T-helper 1 cell treated with Interleukin-12 subunit alpha and Interleukin-12 subunit beta and Interleukin-4 antibody, amounts not matched to agents 30 ng/mL and 1 ng/mL, for 36 hours (primary cell): ENCODE data around the gene TCTN1. TPM values are rescaled to one million over a fixed set of nuclear protein-coding genes. Genes with fewer than 3 reads are reported as not detected.
"Not testable (repeated sequence)": the region's sequence is repeated elsewhere in the genome, so short reads cannot be mapped to it uniquely, and the experiment has no call there.

Experiments used
- intact Hi-C: fragments of 100-400 bp; cut with micrococcal nuclease; formaldehyde crosslinking; loops from one replicate; pipeline ENCODE4 v1.15.1; 2024
- total RNA-seq: library from RNA; stranded (reverse); gene quantifications from 2 replicates; pipeline ENCODE4 v1.2.3, GENCODE V29; 2022

Gene TCTN1
- total RNA-seq, 1 donor from 2014 or later = 4.2 TPM

DNA sequence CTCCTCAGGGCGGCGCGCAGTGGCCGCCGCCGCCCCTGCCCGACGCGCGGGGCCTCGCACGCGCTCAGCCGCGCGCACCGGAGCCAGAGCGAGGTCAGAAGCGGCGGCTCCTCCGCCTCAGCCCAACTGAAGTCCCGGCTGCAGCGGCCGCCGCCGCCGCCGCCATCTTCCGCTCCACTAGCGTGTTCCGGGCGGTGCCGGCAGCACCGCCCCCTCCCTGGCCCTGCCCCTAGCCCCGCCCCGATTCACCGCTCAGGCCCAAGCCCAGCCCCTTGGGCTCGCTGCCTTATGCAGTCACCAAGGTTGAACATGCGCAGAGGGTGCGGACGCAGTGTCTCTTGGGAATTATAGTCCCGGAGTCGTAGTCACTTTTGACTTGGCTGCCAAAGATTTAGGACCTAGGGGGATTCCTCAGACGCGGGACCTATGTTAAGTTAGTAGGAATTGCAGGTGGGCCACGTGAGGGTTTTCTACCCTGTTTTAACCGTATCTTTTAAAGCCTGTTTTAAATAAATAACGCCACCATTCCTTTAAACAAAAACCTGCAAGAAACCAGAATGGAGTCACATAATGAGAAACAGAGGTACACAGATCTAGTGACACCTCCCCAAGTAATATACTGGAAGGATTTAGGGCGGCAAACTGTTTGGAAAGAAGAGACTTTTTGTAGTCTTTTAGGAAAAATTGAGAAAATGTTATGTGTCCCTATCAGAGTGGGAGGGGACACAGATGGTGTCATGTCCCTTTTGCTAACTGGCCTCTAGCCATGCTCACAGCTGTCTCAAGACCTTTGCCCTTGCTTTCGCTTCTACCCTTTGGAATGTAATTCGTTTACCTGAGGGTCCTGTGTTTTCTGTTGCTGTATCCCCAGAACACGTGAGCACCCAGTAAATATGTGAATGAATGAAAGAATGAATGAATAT, 30.5 kb upstream of the TCTN1 start, which contains the start of gene PPTC7:
PPTC7 (minus strand) TSS at position 182 of the 923 bp plus-strand sequence. CDS start 287 bp downstream, outside the sequence.
- intact Hi-C loops = loop anchor here (1.0 to 10.0 kb wide), 13 partner anchors 8 to 851 kb away; partner anchors contain the start of genes ANAPC7, ANKRD13A, ATP2A2 and FAM216A

DNA sequence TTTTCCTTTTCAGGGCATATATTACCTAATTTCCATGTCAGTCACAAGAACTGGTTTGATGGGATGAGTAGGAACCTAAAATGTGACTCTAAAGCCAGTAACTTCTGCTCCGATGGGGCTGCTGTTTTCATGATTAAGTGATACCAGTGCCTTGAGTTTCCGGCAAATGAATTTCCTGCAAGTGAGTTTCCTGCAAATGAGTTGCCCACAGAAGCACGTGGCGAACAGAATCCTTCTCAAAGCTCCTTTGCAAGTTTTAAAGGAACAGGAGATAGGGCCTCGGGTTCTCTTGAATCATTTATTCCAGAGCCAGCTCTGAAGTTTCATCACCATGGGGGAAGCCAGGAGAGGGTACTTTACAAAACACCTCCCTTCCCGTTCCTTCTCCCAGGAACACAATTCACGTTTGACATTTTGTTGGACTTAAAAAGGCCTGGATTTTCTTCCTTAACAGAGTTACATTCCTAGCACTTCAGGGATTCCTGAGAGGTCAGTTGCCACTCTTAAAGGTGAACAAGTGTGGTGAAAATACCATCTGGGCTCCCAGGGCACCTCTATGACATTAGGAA, 28.6 kb upstream of the TCTN1 start:
- intact Hi-C loops = loop anchor here (10.0 kb wide), 3 partner anchors 511 to 849 kb away; partner anchors contain the start of genes ANKRD13A and GIT2

- intact Hi-C loops = loop anchor here (10.0 kb wide), 3 partner anchors 512 to 848 kb away; partner anchors contain the start of genes ANKRD13A and GIT2
Measured at GRCh38 chr12:110587102-110587501, 26.8 kb upstream of the TCTN1 start.

GRCh38 chr12:110590059-110590458, 23.9 kb upstream of the TCTN1 start:
- intact Hi-C loops = loop anchor here (2.0 kb wide), 1 partner anchor 37 kb away; no protein-coding TSS in a partner anchor

DNA sequence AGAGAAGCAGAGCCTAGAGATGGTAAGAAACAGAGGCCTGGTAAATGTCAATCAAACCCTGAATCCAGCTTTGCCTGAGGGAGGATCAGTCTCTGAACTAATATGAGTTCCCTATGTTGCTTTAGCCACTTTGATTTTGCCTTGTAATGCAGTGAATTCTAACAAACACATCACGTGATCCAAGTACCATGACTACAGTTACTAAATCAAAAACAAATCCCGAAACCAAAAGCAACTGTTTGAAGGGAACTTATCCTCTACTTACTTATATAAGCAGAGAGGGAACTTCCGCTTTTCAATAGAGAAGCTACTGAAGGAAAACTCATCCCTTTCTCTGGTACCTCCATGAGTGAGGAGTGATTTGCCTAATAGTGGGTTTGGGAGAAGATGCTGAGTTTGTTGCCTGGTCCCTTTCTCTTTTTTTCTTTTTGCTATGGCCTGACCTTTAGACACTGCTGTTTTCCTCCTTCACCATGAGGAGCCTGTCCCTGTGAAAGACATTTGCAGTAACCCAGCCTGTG, 23.1 kb upstream of the TCTN1 start:
- intact Hi-C loops = loop anchor here (1.0 to 2.0 kb wide), 3 partner anchors 8 to 38 kb away; partner anchors contain the start of gene PPTC7

DNA sequence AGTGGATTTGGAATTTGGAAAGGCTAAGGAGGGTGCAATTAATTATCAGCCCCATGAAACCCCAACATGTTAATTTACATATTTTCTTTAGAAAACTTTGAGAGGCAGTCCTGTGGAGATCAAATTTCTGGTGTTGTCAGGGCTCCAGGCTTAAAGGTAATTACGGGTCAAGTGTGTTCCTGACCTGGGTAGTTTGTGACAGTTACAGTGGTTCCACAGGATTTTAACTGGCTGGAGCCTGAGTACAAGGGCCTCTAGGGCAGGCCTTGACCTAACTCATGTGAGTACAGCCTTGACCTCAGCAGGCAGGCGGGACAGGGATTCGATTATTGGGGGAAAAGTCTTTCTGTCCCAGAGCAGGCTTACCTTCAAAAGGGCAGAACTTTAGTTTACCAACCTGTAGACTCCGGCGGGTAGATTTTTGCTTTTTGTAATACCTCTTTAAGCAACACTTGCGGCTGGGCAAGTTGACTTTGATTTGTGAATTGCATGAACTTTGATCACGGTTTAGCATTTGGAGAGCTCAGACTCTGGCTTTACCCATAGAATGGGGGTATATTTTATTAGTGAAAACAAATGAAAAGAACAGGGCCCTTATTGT, 22.4 kb upstream of the TCTN1 start:
- intact Hi-C loops = loop anchor here (1.0 to 2.0 kb wide), 3 partner anchors 8 to 39 kb away; partner anchors contain the start of gene PPTC7

- intact Hi-C loops = no loop called here
Measured at GRCh38 chr12:110592078-110592477, 21.9 kb upstream of the TCTN1 start.

DNA sequence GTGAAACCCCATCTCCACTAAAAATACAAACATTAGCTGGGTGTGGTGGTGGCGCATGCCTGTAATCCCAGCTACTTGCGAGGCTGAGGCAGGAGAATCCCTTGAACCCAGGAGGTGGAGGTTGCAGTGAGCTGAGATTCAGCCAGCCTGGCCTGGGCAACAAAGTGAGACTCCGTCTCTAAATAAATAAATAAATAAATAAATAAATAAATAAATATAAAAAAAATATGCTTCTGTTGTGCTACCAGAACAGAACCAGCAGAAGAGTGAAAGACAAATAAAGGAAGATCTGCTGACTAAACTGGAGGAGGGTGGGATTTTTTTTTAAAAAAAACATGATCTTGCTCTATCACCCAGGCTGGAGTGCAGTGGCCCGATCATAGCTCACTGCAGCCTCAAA, 21.0 kb upstream of the TCTN1 start:
- intact Hi-C loops = not testable (repeated sequence)

DNA sequence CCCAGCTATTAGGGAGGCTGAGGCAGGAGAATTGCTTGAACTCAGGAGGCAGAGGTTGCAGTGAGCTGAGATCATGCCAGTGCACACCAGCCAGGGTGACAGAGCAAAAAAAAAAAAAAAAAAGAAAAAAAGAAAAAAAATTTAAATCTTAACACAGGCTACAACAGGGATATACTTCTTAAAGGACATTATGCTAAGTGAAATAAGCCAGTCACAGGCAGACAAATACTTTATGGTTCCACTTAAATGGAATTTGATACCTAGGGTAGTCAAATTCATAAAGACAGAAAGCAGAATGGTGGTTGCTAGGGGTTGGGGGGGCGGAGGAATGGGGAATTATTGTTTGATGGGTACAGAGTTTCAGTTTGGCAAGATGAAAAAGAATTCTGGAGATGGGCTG, 16.0 kb upstream of the TCTN1 start:
- intact Hi-C loops = no loop called here

DNA sequence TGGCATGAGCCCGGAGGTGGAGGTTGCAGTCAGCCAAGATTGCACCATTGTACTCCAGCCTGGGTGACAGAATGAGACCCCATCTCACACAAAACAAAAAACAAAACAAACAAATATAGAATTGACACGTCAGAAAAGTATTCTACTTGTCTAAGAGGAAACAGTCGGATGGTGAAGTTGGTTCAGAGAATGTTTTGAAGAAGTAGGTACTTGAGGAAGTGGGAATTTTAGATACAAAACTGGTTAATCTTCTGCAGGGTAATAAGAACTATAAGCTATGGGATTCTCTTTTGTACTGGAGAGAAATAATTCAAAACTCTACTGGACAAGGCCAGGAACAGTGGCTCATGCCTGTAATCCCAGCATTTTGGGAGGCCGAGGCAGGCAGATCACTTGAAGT, 14.6 kb upstream of the TCTN1 start:
- intact Hi-C loops = no loop called here

DNA sequence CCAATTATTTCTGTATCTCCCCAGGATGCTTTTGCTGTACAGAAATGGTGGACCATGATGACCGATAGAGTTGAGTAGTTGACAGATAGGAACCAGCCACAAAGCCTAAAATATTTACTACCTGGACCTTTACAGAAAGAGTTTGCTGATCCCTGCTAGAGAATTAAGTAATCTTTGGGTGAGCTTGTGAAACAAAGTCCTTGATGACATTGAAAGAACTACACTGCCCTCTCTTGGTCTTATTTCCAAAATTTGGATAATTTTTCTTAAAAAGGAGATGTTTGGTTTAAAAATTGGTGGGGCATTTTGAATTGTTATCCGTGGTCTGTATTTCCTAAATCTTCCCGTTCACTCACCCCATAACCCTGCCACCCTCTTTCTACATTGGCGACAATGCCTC, 13.7 kb upstream of the TCTN1 start:
- intact Hi-C loops = loop anchor here (1.0 to 5.0 kb wide), 4 partner anchors 17 to 478 kb away; partner anchors contain the start of genes IFT81 and PPTC7

DNA sequence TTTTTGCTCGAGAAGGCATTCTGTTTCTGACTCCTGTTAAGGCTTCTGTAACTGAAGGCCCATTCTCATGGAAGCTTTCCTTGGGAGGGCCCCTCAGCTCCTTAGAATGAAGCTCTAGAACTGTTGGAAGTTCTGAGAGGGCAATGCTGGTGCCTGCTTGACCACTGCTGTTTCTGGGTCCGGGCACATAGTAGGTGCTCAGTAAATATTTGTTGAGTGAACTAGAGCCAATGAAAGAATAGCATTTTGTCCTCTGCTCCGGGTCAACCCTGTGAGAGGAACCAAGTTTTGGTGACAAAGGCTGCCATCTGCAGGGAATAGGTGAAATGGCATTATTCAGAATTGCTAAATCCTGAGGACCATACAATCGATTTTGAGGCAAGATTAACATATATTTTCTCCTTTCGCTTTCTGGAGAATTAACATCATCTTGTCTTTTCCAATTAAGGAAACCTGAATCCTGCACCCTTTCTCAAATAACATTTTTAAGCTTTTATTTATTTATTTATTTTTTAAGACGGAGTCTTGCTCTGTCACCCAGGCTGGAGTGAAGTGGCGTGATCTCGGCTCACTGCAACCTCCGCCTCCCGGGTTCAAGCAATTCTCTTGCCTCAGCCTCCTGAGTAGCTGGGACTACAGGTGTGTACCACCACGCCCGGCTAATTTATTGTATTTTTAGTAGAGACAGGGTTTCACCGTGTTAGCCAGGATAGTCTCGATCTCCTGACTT, 11.7 kb upstream of the TCTN1 start:
- intact Hi-C loops = loop anchor here (1.0 to 5.0 kb wide), 9 partner anchors 90 to 480 kb away; partner anchors contain the start of genes ARPC3, IFT81, RAD9B and VPS29

DNA sequence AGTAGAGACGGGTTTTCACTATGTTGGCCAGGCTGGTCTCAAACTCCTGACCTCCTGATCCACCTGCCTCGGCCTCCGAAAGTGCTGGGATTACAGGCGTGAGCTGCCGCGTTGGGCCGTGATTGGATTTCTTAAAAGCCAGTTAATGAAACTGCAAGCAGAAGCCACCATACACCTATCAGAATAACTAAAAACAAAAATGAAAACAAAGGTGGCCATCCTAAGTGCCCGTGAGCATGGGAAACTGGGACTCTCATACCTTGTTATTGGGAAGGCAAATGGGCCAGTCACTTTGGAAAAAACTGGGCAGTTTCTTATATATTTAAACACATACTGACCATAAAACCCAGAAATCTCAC, 7.7 kb upstream of the TCTN1 start:
- intact Hi-C loops = no loop called here

GRCh38 chr12:110613071-110613770, 708 bp upstream of the TCTN1 start:
- intact Hi-C loops = loop anchor here (1.0 to 10.0 kb wide), 4 partner anchors 8 to 898 kb away; partner anchors contain the start of genes ATP2A2 and FAM222A

- intact Hi-C loops = loop anchor here (2.0 to 10.0 kb wide), 2 partner anchors 32 to 900 kb away; partner anchors contain the start of genes FAM222A and PPTC7
Measured at GRCh38 chr12:110615171-110615570, 1.2 kb downstream of the TCTN1 start.

GRCh38 chr12:110616471-110617115, 2.7 kb downstream of the TCTN1 start:
- intact Hi-C loops = loop anchor here (10.0 kb wide), 1 partner anchor 902 kb away; the partner anchor contains the start of gene FAM222A

DNA sequence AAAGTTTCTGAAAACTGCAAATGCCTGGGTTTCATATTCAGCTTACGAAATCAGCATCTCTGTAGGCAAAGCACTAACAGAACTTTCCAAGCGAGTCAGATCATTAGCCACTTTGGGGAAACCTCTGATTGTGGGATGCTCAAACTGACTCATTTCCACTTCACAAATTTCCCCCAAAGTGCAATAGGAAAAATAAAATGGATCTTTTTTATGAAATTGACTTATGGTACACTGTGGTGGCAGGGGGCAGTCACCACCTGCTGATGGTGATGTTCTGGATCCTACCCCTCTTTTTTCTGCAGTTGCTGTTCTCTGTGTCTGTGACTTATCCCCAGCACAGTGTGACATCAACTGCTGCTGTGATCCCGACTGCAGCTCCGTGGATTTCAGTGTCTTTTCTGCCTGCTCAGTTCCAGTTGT, 5.6 kb downstream of the TCTN1 start:
- intact Hi-C loops = loop anchor here (1.0 to 10.0 kb wide), 3 partner anchors 79 to 905 kb away; partner anchors contain the start of gene FAM222A

DNA sequence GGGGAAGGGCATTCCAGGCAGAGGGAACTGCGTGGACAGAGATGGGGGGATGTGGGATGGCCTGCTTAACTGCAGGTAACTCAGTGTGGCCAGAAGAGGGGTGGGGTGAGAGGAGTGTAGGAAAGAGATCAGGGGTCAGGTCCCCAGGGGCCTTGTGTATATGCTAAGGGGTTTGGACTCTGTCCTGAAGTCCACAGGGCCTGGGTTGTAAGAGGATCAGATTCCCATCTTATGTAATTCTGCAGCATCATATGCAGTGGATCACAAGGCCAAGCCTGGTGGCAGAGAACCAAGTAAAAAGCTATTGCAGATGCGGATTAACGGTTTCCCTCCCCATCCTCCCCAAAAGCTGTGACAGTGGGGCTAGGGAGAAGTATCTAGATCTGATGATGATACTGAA, 8.7 kb downstream of the TCTN1 start:
- intact Hi-C loops = no loop called here
